Left renal pelvis (tissue), 4 donors: ENCODE results near the gene GALNT6. TPM values are rescaled to one million over a fixed set of nuclear protein-coding genes. Genes with fewer than 3 reads are reported as not detected.
"Not testable (repeated sequence)": the region's sequence is repeated elsewhere in the genome, so short reads cannot be mapped to it uniquely, and the experiment has no call there.

Source experiments
- DNase-seq, 4 donors: peaks; one replicate each; pipeline ENCODE4 v3.0.0-alpha.2; 2013; ENCODE audit warnings: low read depth in 4 of 4, low spot score in 3 of 4
- polyA plus RNA-seq, 4 donors: library from polyadenylated mRNA; unstranded; fragments of 120-200 nt; gene quantifications; one replicate each; pipeline ENCODE4 v1.2.1, GENCODE V29; 2013; ENCODE audit not compliant: insufficient read length in 4 of 4

Gene GALNT6
- polyA plus RNA-seq, 4 donors = 1.4 to 7.5 (median 5.6) TPM

- no peak for DNase-seq
Measured at GRCh38 chr12:51361161-51362016, 29.8 kb downstream of the GALNT6 start.

- no peak for DNase-seq
Measured at GRCh38 chr12:51360315-51360714, 30.9 kb downstream of the GALNT6 start.

GRCh38 chr12:51359851-51360250 is 31.4 kb downstream of the GALNT6 start:
- no peak for DNase-seq

GRCh38 chr12:51358496-51358895 is 32.7 kb downstream of the GALNT6 start:
- no peak for DNase-seq

GRCh38 chr12:51357374-51358047 is 33.7 kb downstream of the GALNT6 start:
- no peak for DNase-seq

- peak in 1 of 4 donors; percentile 29 for DNase-seq
Measured at GRCh38 chr12:51351913-51352532, 39.2 kb downstream of the GALNT6 start.

- DNase-seq = no peak
Measured at GRCh38 chr12:51349026-51349425, 42.2 kb downstream of the GALNT6 start.

- no peak for DNase-seq
Measured at GRCh38 chr12:51348116-51348515, 43.1 kb downstream of the GALNT6 start.

- no peak for DNase-seq
Measured at GRCh38 chr12:51346581-51346980, 44.6 kb downstream of the GALNT6 start, which contains the start of gene CELA1. Gene CELA1, minus strand, starts transcription at chr12:51346679. Its CDS starts 41 bp downstream, at chr12:51346638.

GRCh38 chr12:51345681-51346080 is 45.5 kb downstream of the GALNT6 start:
- DNase-seq = no peak

- no peak for DNase-seq
Measured at GRCh38 chr12:51343201-51343600, 48.0 kb downstream of the GALNT6 start.

GRCh38 chr12:51342416-51342815 is 48.8 kb downstream of the GALNT6 start:
- DNase-seq = no peak

GRCh38 chr12:51341251-51342007 is 49.8 kb downstream of the GALNT6 start:
- DNase-seq = peak; percentile 46 to 59 (median 52)

GRCh38 chr12:51339750-51340149 is 51.5 kb downstream of the GALNT6 start:
- DNase-seq = no peak

- DNase-seq = not testable (repeated sequence)
Measured at GRCh38 chr12:51337336-51337735, 53.9 kb downstream of the GALNT6 start.

GRCh38 chr12:51335931-51336330 is 55.3 kb downstream of the GALNT6 start:
- DNase-seq = no peak

GRCh38 chr12:51334764-51335163 is 56.4 kb downstream of the GALNT6 start:
- no peak for DNase-seq

- no peak for DNase-seq
Measured at GRCh38 chr12:51333536-51333935, 57.7 kb downstream of the GALNT6 start.

- no peak for DNase-seq
Measured at GRCh38 chr12:51330186-51330585, 61.0 kb downstream of the GALNT6 start.

- no peak for DNase-seq
Measured at GRCh38 chr12:51329742-51330141, 61.5 kb downstream of the GALNT6 start.

- no peak for DNase-seq
Measured at GRCh38 chr12:51328587-51328986, 62.6 kb downstream of the GALNT6 start.
